Esophagus mucosa (tissue), 1 donor: ENCODE measurements around the gene SLC16A11. TPM values are rescaled to one million over a fixed set of nuclear protein-coding genes. Genes with fewer than 3 reads are reported as not detected.
"Not testable (repeated sequence)": the region's sequence is repeated elsewhere in the genome, so short reads cannot be mapped to it uniquely, and the experiment has no call there.

Experiments used
- ATAC-seq: fragments of 200-7000 bp; cut with Tn5 transposase; one replicate; pipeline ENCODE4 v1.9.1; 2020
- total RNA-seq: library from RNA; stranded (reverse); gene quantifications from one replicate; pipeline ENCODE4 v1.2.4, GENCODE V29; 2023
- donor health status: DM: yes; HTN: yes; CAD: no.

Gene SLC16A11
- total RNA-seq, 1 donor from 2014 or later = 0.60 TPM

DNA sequence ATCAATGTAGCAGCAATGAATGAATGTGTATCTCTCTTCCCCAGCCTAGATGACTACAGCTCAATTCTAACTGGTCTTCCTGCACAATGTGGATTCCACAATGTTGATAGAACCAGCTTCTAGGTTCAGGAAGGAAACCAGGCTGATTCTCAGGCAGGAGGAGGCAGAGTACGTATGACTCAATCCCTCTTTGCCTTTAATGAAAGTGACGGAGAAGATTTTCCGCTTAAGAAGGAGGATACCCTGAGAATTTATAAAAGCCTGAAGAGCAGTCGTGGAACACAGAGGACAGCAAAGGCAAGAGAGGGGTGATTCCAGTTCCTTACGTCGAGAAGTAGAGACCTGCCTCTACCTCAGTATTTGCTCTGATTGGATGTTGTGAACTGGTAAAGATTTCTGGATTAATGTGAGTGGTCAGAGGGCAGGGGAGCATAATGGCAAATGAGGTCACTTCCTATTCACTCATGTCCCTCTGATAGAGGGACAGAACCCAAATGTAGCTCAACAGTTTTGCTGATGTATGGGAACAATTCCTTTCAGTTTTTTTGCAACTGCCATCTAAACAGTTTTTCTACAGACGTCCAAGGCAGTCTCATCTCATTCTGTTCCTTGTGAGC lies 15.0 kb upstream of the SLC16A11 start:
- peak; percentile 69 for ATAC-seq

DNA sequence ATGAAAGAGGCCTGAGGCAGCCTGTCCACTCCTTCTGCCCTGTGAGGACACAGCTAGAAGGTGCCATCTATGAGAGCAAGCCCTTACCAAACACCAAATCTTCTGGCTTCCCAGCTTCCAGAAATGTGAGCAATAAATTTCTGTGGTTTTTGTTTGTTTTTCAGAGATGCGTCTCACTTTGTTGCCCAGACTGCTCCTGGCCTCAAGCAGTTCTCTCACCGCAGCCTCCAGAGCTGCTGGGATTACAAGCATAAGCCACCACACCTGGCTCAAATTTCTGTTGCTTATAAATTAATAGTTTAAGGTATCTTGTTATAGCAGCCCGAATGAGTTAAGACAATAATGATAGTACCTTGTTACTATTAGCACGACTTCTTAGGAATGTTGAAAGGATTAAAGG lies 12.5 kb upstream of the SLC16A11 start:
- no peak for ATAC-seq

DNA sequence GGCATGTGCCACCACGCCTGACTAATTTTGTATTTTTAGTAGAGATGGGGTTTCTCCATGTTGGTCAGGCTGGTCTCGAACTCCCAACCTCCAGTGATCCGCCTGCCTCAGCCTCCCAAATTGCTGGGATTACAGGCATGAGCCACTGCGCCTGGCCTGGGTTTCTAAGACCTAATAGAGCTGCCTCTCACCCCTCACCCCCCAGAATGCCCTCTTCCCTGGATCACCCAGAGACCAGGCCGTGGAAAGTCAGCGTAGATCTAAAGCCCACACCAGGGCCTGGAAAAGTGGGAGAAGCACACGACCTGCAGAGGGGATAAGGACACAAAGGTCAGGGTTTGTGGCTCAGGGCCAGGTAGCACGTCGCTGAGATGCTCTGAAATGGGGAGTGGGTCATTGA lies 6.7 kb upstream of the SLC16A11 start:
- not testable (repeated sequence) for ATAC-seq

DNA sequence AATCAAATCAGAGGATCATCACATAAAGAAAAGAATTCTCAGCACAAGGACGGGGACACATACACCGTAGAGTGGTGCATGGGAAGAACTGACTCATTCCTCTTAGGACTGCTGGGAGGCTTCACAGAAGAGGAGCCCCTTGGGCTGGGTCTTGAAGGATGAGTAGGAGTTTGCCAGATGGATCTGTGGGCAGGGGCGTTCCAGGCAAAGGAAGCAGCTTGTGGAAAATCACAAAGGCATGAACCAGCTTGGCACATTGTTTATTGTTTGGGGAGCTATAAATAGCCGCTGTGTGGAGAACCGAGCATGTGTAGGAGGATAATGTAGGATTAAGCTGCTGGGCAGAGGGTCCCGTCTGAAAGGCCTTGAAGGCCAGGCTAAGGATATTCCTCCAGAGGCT lies 5.1 kb upstream of the SLC16A11 start:
- no peak for ATAC-seq

DNA sequence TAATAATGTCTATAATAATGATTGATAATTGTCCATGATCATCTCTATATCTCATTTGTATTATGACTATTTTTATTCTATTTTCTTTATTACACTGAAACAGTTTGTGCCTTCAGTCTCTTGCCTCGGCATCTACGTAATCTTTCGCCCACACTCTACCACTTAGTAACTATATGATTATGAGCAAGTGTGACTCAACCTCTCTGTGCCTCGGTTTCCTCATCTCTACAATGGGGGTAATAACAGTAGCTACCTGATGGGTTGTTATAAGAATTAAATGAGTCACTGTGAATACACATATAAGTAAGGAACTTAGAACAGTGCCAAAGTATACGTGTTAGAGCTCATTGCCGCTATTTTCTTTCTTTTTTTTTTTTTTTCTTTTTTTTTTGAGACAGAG lies 3.7 kb upstream of the SLC16A11 start:
- ATAC-seq = peak; percentile 30

DNA sequence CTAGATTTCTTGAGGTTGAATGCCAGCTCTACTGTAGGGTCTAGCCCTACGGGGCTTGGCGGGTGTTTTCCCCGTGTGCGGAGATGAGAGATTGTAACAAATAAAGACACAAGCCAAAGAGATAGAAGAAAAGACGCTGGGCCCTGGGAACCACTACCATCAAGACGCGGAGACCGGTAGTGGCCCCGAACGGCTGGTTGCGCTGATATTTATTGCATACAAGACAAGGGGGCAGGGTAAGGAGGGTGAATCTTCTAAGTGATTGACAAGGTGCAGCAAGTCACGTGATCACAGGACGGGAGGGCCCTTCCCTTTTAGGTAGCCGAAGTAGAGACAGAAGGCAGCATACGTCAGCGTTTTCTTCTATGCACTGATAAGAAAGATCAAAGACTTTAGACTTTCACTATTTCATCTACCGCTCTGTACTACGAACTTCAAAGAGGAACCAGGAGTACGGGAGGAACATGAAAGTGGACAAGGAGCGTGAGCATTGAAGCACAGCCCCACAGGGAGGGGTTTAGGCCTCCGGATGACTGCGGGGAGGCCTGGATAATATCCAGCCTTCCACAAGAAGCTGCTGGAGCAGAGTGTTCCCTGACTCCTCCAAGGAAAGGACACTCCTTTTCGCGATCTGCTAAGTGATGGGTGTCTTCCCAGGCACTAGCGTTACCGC lies 3.0 kb upstream of the SLC16A11 start:
- not testable (repeated sequence) for ATAC-seq

DNA sequence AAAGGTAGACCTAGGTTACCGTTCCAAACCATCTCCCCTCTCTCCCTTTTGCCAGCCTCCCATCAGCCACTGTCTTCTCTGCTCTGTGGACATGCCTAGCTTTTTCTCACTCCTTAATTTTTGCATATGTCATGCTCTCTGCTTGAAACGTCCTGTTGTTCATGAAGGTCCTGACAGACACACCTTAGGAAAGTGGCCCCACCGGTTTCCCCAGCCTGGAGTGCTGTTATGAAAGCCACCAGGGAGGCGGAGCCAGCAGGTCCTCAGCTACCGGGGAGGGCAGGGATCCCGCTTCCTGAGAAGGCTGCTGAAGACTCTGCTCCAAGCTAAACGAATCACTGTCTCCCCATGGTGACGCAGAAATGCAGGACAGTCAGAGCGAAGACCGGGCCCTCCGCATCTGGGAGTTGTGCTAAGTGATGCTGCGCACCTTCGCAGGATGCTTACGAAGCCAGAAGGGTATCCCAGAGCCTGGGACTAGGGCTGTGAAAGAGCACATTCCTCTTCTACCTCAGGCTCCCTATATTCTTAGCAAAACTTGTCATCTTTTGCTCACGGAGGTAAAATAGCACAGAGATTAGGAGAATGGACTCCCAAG lies 2.3 kb upstream of the SLC16A11 start:
- ATAC-seq = peak; percentile 87

DNA sequence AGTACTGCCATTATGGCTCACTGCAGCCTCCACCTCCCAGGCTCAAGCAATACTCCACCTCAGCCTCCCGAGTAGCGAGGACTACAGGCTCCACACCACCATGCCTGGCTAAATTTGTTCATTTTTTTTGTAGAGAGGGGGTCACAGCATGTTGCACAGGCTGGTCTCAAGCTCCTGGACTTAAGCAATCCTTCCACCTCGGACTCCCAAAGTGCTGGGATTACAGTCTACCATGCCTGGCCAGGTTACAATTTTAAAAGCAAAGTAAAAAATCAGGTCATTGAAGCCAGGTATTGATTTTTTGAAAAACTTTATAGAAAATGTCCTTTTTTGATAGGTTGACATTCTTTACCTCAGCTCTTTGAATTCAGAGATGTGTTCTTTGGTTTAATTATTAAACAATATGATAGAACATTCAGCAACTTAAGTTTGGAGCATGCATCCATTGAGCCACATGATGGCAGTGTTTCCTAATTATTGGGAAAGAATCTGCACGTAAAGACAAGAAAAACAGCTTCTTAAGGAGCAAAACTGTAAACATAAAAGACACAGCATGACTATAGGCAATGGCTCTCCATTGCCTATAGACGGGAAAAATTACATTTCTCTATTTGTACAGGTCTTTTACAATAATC lies 1.7 kb upstream of the SLC16A11 start:
- peak; percentile 45 for ATAC-seq

DNA sequence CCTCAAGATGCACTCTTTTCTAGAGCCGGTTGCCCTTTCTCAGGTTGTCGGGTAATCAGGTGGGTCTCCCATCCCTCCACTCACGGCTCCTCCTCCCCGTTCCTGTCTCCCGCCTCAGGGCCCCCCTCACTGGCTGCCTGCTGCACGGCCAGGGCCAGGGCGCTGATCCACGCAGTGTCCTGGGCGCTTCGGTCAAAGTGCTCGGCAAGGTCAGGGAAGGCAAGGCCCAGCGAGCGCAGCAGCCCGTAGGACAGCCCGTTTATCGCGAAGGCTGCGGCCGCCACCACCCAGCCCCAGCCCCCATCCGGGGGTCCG lies 753 bp downstream of the SLC16A11 start:
- ATAC-seq = peak; percentile 2

DNA sequence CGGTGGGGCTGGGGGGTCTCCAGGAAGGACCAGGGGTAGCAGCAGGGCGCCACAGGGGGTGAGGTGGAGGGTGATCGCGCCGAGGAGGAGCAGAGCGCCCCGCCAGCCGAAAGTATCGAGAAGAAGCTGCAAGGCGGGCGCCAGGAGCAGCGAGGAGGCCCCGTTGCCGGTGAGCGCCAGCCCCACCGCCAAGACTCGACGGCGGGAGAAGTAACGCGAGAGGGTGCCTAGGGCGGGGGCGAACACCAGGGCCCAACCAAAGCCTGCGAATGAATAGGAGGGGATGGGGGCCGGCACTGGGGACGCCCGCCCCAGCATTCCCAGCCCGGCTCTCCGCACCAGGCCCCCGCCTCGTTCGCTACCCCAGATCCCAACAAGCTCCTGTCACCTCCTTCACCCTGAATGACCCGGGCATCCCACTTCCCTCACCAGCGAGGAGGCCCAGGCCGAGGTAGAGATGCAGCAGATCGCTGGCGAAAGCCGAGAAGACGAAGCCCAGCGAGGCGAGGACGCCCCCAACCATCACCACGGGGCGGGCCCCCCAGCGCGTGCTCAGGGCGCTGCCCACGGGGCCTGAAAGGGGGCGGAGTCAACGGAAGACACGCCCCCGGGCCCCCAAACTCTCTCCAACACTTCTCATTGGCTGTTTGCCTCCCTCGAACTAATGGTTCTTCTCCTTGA lies 1.3 kb downstream of the SLC16A11 start:
- no peak for ATAC-seq

DNA sequence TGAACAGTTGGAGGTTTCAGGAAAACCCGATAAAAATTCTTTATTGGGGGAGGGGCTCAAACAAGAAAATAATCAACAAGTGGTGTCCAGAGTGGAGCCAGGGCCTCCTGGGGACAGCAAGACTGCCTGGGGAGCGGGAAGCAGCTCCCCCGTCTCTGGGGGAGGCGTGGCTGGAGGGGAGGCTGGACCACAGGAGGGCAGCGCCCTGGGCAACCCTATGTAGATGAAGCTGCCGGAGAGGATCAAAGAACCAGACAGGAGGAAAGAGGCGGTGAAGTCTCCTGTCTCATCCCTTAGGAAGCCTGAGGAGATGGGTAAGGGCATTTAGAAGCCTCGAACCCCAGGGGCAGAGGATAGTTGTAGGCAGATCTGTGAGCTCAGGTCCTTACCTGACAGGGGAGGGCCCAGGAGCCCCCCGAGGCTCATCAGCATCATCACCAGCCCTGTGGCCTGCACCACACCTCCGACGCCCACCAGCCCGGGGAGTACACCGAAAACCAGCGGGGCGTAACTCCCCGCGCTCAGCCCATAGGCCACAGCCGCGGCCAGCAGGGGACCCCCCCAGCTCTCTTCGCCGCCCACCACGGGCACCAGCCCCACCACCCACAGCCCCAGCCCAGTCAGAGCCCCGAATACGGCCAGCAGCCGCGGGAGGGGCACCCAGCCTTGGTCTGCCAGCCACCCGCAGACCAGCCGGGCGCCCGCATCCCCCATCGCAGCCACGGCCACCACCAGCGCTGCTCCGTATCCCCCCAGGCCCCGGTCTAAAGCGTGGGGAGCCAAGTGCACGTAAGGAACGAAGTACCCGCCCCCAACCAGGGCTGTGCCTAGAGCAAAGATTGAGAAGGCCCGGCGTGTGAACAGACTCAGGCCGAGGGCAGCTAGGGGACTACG lies 2.0 kb downstream of the SLC16A11 start:
- peak; percentile 1 for ATAC-seq

DNA sequence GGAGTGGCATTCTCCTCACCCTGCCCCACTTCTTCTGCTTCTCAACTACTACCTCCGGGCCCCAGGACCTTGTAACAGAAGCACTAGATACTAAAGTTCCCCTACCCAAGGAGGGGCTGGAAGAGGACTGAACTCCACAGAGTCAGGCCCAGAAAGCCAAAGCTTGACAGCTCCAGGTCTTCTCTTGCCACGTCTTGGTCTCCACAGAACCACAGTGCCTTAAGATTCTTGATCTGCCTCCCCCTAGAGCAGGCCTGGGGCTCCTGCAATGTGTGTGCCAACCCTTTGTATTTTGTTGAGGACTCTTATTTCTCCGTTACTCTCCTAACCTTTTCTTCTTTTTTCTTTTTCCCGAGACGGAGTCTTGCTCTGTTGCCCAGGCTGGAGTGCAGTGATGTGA lies 4.1 kb downstream of the SLC16A11 start:
- ATAC-seq = no peak

DNA sequence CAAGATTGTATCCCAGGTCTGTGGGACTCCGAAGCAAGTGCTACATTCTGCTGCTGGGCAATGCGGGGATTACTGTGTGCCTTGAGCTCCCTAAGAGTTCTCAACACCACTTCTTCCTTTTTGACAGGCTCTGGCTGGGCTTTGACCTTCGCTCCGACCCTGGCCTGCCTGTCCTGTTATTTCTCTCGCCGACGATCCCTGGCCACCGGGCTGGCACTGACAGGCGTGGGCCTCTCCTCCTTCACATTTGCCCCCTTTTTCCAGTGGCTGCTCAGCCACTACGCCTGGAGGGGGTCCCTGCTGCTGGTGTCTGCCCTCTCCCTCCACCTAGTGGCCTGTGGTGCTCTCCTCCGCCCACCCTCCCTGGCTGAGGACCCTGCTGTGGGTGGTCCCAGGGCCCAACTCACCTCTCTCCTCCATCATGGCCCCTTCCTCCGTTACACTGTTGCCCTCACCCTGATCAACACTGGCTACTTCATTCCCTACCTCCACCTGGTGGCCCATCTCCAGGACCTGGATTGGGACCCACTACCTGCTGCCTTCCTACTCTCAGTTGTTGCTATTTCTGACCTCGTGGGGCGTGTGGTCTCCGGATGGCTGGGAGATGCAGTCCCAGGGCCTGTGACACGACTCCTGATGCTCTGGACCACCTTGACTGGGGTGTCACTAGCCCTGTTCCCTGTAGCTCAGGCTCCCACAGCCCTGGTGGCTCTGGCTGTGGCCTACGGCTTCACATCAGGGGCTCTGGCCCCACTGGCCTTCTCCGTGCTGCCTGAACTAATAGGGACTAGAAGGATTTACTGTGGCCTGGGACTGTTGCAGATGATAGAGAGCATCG lies 5.6 kb downstream of the SLC16A11 start:
- ATAC-seq = no peak

DNA sequence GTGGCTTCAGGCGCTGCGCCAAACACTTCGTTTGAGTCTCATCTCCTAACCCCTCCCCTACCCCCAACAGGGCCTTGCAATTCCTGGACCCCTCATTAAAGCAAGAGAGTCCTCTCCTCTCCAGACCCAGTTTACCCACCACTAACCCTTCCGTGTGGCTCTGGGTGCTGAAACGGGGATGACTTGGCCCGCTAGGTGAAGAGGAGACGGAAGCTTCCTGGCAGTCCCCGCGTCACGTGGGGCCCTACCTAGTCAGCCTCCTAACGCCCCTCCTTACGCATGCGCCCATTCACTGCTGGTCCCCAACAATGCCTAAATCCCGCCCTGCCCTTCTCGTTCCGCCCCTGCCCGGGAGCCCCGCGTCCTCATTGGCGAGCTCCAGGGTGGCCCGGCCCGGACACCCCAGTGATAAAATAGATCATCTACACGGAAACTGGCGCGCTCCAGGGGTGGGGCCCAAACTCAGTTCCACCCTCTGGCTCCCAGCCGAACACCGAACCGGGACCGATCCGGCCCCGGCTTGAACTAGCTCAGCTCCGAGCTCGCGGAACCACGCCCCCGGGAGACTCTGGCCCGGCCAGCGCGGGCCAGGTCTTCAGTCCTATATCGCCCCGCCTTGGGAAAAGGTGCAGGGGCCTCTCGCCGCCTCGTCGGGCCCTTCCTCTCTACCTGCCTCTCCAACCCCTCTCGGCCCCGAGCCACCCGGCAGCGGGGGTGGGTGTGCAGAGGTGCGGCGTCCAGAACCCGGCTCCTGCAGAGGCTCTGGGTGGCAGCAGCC lies 8.1 kb downstream of the SLC16A11 start, which contains the start of gene SLC16A13:
SLC16A13 (plus strand) TSS at position 425 of the 778 bp plus-strand sequence. CDS start 368 bp downstream, outside the sequence.
- peak; percentile 96 for ATAC-seq

DNA sequence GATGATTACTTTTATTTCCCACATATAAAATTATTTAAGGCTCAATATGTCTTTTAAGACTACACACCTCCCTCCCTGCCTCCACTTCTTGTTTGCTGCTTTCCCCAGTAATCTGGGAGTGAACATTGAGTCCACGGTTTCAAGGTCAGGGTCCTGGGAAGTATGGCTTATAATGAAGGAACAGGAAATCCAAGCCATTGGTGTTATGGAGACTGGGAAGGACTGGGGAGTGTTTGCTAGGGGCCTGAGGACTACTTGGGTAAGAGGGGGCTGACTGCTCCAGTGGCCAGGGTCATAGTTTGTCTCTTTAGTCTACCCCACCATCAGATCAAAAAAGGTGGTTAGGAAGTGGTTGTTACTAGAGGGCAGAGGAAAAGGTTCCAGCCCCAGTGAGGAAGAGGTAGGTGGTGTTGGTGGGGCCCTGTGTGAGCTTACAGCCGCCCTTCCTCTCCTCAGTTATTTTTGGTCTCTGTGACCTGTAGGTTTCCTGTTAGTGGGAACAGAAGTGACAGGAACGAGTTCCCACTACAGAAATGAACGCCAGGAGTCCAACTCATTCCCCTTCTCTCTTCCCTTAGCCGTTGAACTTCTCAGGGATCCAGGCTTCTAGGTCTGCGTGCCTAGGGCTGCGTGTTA lies 8.8 kb downstream of the SLC16A11 start:
- ATAC-seq = peak; percentile 11

DNA sequence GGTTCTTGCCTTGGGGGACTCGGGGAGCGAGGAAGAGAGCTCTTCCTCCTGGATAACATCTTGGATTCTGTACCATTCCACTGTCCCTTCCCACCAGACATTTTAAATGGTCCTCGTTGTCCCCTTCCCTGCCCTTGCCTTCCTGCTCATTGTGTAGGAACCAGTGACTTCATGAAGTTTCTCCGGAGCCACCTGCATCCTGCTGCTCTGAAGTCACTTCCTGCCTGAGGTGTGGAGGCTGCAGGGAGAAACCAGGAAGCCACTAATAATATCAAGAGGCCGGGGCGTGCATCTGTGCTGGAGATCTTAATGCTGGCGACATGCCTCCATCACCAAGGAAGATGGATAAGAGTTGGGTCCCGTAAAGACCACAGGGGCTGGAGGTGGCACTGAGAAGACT lies 14.2 kb downstream of the SLC16A11 start:
- peak; percentile 22 for ATAC-seq

DNA sequence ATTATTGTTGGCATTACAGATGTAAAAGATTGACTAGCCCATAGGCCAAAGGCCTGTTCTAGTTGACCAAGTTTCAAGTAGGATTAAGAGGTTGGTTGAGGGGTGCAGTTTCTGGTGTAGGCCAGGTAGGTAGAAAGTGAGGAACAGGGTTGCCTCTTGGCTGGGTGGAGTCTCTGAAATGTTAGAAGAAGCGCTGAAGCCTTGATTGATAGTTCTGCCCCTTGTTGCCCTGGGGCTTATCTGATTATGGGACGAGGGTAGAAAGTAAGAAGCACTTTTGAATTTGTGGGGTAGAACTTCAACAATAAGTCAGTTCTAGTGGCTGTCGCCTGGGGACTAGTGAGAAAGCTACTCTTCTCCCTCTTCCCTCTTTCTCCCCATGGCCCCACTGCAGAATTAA lies 14.8 kb downstream of the SLC16A11 start:
- ATAC-seq = no peak

DNA sequence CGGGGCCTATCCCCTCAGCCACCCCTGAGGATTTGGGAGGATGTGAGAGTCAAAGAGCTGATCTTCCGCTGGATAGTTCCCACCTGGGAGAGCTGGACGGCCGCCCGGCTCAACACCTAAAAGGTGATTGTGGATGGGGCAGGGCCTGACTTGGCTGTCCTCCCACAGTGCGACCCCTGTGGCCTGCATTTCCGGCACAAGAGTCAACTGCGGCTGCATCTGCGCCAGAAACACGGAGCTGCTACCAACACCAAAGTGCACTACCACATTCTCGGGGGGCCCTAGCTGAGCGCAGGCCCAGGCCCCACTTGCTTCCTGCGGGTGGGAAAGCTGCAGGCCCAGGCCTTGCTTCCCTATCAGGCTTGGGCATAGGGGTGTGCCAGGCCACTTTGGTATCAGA lies 16.6 kb downstream of the SLC16A11 start:
- no peak for ATAC-seq

DNA sequence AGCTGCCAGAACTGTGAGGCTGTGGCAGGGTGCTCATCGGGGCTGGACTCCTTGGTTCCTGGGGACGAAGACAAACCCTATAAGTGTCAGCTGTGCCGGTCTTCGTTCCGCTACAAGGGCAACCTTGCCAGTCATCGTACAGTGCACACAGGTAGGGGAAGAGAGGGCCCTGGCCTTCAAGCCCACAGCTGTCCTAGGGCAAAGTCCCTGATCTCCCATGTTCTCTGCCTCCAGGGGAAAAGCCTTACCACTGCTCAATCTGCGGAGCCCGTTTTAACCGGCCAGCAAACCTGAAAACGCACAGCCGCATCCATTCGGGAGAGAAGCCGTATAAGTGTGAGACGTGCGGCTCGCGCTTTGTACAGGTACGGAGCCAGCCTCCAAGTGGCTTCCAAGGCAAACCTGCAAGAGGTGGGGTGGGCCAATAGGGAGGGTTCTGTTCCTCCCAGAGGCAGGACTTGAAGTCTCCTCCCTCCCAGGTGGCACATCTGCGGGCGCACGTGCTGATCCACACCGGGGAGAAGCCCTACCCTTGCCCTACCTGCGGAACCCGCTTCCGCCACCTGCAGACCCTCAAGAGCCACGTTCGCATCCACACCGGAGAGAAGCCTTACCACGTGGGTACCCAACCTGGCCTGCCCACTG lies 17.3 kb downstream of the SLC16A11 start:
- ATAC-seq = no peak
